Neuronal stem cell (in vitro differentiated cells): ENCODE data around the gene ALOXE3.

Source experiments
- DNase-seq: peaks from one replicate; pipeline ENCODE4 v3.0.0-alpha.2; 2013; ENCODE audit warnings: low spot score
- H2AFZ ChIP-seq: one replicate; pipeline ENCODE4 v1.6.1; 2013; ENCODE audit warnings: mild to moderate bottlenecking, low read length, inconsistent platforms
- H2AK5ac ChIP-seq: 2 replicates; pipeline ENCODE4 v1.6.1; 2013; ENCODE audit warnings: low read depth, mild to moderate bottlenecking, inconsistent platforms, low read length, moderate library complexity, mixed read lengths
- H2BK120ac ChIP-seq: 2 replicates; pipeline ENCODE4 v1.6.1; 2013; ENCODE audit warnings: low read depth, mild to moderate bottlenecking, inconsistent platforms, low read length, moderate library complexity, mixed read lengths
- H2BK12ac ChIP-seq: one replicate; pipeline ENCODE4 v1.6.1; 2013; ENCODE audit warnings: low read length, inconsistent platforms
- H2BK15ac ChIP-seq: 2 replicates; pipeline ENCODE4 v1.6.1; 2013; ENCODE audit warnings: mild to moderate bottlenecking, low read length, inconsistent platforms, mixed read lengths
- H2BK5ac ChIP-seq: one replicate; pipeline ENCODE4 v1.6.1; 2013; ENCODE audit warnings: inconsistent platforms, mild to moderate bottlenecking, low read length, moderate library complexity
- H3K14ac ChIP-seq: one replicate; pipeline ENCODE4 v1.6.1; 2013; ENCODE audit warnings: low read length, inconsistent platforms
- H3K18ac ChIP-seq: 2 replicates; pipeline ENCODE4 v1.6.1; 2013; ENCODE audit warnings: low read length, inconsistent platforms
- H3K23ac ChIP-seq: 2 replicates; pipeline ENCODE4 v1.6.1; 2013; ENCODE audit warnings: low read depth, mild to moderate bottlenecking, mixed read lengths, low read length, inconsistent platforms; ENCODE audit not compliant: poor library complexity
- H3K27ac ChIP-seq: replicated peaks from 3 replicates; pipeline ENCODE4 v1.5.1; 2013; ENCODE audit warnings: low read length, inconsistent platforms
- H3K27me3 ChIP-seq, 3 experiments: 2 replicates each; pipeline ENCODE4 v1.6.1; 2013; ENCODE audit warnings: low read length in 3 of 3, mild to moderate bottlenecking in 2 of 3, inconsistent platforms in 1 of 3, low read depth in 1 of 3, mixed read lengths in 1 of 3, moderate library complexity in 1 of 3; ENCODE audit not compliant: control insufficient read depth in 3 of 3, insufficient read depth in 3 of 3
- H3K36me3 ChIP-seq, 2 donors: replicated peaks in 1 of 2; 2 replicates each; pipeline ENCODE4 v1.6.1; 2013; ENCODE audit warnings: low read length in 2 of 2; ENCODE audit not compliant: control insufficient read depth in 2 of 2, insufficient read depth in 2 of 2
- H3K4ac ChIP-seq: 2 replicates; pipeline ENCODE4 v1.6.1; 2013; ENCODE audit warnings: inconsistent platforms, mild to moderate bottlenecking, low read length, moderate library complexity
- H3K4me1 ChIP-seq, 2 donors: 1 replicate in 1 of 2; 2 replicates in 1 of 2; pipeline ENCODE4 v1.6.1; 2013; ENCODE audit warnings: low read length in 2 of 2, low read depth in 1 of 2; ENCODE audit not compliant: control insufficient read depth in 2 of 2, insufficient read depth in 1 of 2
- H3K4me2 ChIP-seq: one replicate; pipeline ENCODE4 v1.6.1; 2013; ENCODE audit warnings: mild to moderate bottlenecking, low read length, inconsistent platforms; ENCODE audit not compliant: insufficient read depth, poor library complexity, severe bottlenecking
- H3K4me3 ChIP-seq, 2 donors: 2 replicates each; pipeline ENCODE4 v1.5.1; 2013; ENCODE audit warnings: low read length in 2 of 2, mild to moderate bottlenecking in 2 of 2, inconsistent platforms in 1 of 2, moderate library complexity in 1 of 2
- H3K79me1 ChIP-seq: one replicate; pipeline ENCODE4 v1.6.1; 2013; ENCODE audit warnings: low read depth, mild to moderate bottlenecking, inconsistent platforms, low read length, moderate library complexity
- H3K9ac ChIP-seq: one replicate; pipeline ENCODE4 v1.6.1; 2013; ENCODE audit warnings: mild to moderate bottlenecking, low read depth, low read length, inconsistent platforms; ENCODE audit not compliant: poor library complexity
- H3K9me3 ChIP-seq, 2 donors: replicated peaks in 1 of 2; 2 replicates each; pipeline versions ENCODE3 to v1.6.1; 2013; ENCODE audit warnings: low read length in 2 of 2, mild to moderate bottlenecking in 2 of 2, inconsistent platforms in 1 of 2, low read depth in 1 of 2, mixed read lengths in 1 of 2, moderate library complexity in 1 of 2; ENCODE audit not compliant: control insufficient read depth in 2 of 2, insufficient read depth in 1 of 2
- H4K8ac ChIP-seq: one replicate; pipeline ENCODE4 v1.6.1; 2013; ENCODE audit warnings: low read depth, mild to moderate bottlenecking, inconsistent platforms, low read length, moderate library complexity
- H4K91ac ChIP-seq: one replicate; pipeline ENCODE4 v1.6.1; 2013; ENCODE audit warnings: low read length, low read depth, mild to moderate bottlenecking, inconsistent platforms; ENCODE audit not compliant: poor library complexity
- WGBS, 2 donors: extraction: QIAGEN DNeasy Blood & Tissue Kit; methylation state at CpG; one replicate each; pipeline ENCODE4 v1.1.7; 2013; ENCODE audit warnings: missing lambda C conversion rate in 2 of 2, mixed read lengths in 1 of 2; ENCODE audit not compliant: insufficient read length in 2 of 2, insufficient replicate concordance in 1 of 2; ENCODE audit errors: extremely low coverage in 2 of 2; 5-methylcytosine and 5-hydroxymethylcytosine counted together

Gene ALOXE3

DNA sequence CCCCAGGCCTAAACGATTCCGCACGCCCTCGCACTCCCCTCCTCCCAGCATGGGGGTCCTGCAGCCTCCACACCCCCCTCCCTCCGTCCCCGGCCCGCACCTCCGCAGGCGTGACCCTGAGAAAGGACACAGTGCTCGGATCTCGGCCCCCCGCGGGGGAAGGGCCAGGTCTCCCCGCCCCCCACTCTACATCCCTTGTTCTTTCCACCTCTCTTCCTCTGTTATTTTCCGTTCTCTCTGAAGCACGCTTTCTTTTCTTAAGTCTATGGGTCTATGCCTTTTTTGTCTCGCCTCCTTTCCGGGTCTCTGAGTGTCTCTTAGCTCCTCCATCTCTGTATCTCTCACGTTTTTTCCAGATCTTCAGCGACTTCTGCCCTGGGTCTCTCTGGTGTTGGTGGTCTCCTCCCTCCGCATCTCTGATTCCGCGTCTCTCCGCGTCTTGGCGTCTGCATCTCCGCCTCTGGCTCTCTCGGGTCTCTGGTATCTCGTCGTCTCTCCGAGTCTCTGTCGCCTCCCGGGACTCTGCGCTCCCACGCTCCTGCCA lies 7.7 kb upstream of the ALOXE3 start:
- Histone ChIP-seq H3K4me3 (peak overlapping the region; percentile 67 to 84), H4K8ac (no peak overlapping the region), H3K9ac (no peak overlapping the region), H2BK15ac (no peak overlapping the region), H3K4me2 (peak overlapping the region; percentile 80), H2BK12ac (no peak overlapping the region), H4K91ac (no peak overlapping the region), H3K4ac (no peak overlapping the region), H3K27me3 (peaks cover 14 to 49% (median 28%) of the 10 kb centered on the region in 3 experiments), H3K18ac (peak overlapping the region; percentile 92), H3K36me3 (no peaks in the 10 kb centered on the region), H2BK5ac (peak overlapping the region; percentile 35), H2BK120ac (no peak overlapping the region), H2AK5ac (no peak overlapping the region), H2AFZ (peak overlapping the region; percentile 93), H3K27ac (no peak overlapping the region), H3K4me1 (peaks cover 18 to 27% of the 10 kb centered on the region in 2 donors), H3K23ac (no peak overlapping the region), H3K9me3 (no peaks in the 10 kb centered on the region), H3K79me1 (no peaks in the 10 kb centered on the region), H3K14ac (peak overlapping the region; percentile 51)
- no CpG with 5 or more reads among the region's 35 CpGs for WGBS, 2 donors
- peak; percentile 59 for DNase-seq

DNA sequence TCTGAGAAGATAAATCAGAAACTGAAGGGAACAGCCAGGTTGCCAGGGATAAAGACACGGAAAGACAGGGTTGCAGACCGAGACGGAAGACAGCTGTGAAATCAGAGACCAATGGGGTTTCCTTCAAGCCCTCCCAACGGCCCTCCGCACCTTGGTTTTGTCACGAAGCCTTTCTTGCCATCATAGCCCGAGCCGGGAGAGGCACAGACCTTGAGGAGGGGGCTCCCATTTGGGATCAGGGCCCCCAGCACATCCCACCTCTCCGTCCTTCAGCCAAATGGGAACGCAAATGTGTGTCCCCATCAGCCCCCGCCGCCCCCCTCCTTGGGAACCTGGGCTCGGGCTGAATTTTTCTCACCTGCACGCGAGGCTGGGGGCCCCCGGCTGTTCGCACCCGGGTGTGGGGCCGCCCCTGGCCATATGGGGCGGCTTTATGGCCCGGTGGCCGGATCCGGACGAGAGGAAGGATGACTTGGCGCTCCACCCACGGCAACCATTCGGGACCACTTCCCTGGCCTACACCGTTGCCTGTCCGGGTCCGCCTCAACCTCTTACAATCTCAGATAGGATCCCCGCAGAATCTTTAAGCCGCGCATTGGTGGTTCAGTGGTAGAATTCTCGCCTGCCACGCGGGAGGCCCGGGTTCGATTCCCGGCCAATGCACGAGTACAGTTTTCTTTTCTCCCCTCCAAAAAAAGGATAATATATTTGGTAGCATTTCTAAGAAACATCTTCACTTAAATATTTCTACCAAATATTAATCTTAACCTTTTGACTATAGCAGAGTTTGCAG lies 7.0 kb upstream of the ALOXE3 start:
- DNase-seq: peak; percentile 91
- Histone ChIP-seq H3K9ac (peak overlapping the region; percentile 52), H2BK15ac (no peak overlapping the region), H3K36me3 (no peaks in the 10 kb centered on the region), H3K23ac (no peak overlapping the region), H2BK5ac (no peak overlapping the region), H3K14ac (no peak overlapping the region), H4K8ac (no peak overlapping the region), H2BK120ac (no peak overlapping the region), H3K27me3 (peaks cover 14 to 49% (median 28%) of the 10 kb centered on the region in 3 experiments), H3K4me1 (peaks cover 19 to 28% of the 10 kb centered on the region in 2 donors), H3K18ac (no peak overlapping the region), H3K79me1 (no peaks in the 10 kb centered on the region), H3K4ac (no peak overlapping the region), H3K4me3 (peak overlapping the region; percentile 67 to 84), H2BK12ac (no peak overlapping the region), H3K9me3 (no peaks in the 10 kb centered on the region), H2AK5ac (no peak overlapping the region), H4K91ac (no peak overlapping the region), H3K27ac (no peak overlapping the region), H3K4me2 (peak overlapping the region; percentile 99), H2AFZ (peak overlapping the region; percentile 93)
- no CpG with 5 or more reads among the region's 40 CpGs for WGBS, 2 donors

DNA sequence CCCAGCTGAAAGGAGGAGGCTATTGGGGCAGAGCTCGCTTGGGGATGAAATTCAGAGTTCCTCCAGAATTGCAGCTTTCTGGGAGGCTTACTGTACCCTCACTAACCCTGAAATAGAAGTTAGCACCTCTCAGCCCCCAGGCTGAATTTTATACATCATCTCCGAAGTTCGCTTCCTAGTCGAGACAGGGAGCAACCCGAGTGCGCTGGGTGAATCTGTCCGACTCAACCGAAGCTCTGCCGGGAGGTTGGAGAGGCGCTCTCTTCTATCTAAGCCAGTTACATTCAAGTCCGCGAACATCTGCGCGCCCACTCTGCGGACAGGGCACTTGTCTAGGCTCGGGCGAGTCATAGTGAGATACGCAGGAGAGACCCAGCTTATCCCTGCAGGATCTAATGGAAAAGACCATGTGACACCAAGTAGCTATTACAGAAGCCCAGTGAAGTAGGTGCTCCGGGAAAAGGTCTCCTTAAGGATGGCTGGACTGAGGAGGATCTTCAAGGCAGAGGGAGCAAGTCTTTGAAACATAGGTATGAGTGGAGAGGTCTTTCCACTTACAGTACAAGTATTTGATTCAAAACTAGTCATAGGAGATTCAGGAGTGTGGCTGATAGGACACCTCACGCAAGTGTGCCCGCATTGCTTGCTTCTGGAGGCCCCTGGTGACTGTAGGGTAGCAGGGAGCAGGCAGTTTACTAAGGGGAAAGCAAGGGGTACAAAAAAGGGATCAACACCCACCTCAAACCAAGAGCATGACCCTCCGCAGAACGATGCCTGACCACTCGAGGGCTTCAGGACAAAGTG lies 6.2 kb upstream of the ALOXE3 start:
- peaks cover 19 to 28% of the 10 kb centered on the region in 2 donors for H3K4me1 ChIP-seq
- peak overlapping the region; percentile 52 for H3K9ac ChIP-seq

More for the DNA sequence above, 6.2 kb upstream of the ALOXE3 start:
- H3K4ac ChIP-seq: no peak overlapping the region
- H2BK15ac ChIP-seq: no peak overlapping the region
- no peak overlapping the region for H2BK120ac ChIP-seq
- H3K4me2 ChIP-seq: peak overlapping the region; percentile 99
- peak overlapping the region; percentile 91 for H3K18ac ChIP-seq
- H3K27me3 ChIP-seq: peaks cover 14 to 49% (median 28%) of the 10 kb centered on the region in 3 experiments
- peak overlapping the region; percentile 86 for H2AFZ ChIP-seq
- H3K23ac ChIP-seq: no peak overlapping the region
- H3K14ac ChIP-seq: no peak overlapping the region
- WGBS, 2 donors: no CpG with 5 or more reads among the region's 24 CpGs
- no peak overlapping the region for H2BK12ac ChIP-seq
- no peak overlapping the region for H2BK5ac ChIP-seq
- no peak overlapping the region for H3K27ac ChIP-seq
- DNase-seq: no peak
- peak overlapping the region; percentile 54 for H2AK5ac ChIP-seq
- no peaks in the 10 kb centered on the region for H3K9me3 ChIP-seq
- H3K4me3 ChIP-seq: peak overlapping the region; percentile 67 to 91
- H3K36me3 ChIP-seq: no peaks in the 10 kb centered on the region
- no peak overlapping the region for H4K91ac ChIP-seq
- H4K8ac ChIP-seq: no peak overlapping the region
- H3K79me1 ChIP-seq: no peaks in the 10 kb centered on the region
